Measurements from ENCODE around the gene HERC4.

GRCh38 chr10:68101066-68101465, 26.0 kb upstream of the HERC4 start:
- TF ChIP-seq SIN3A (IDR thresholded peaks at IDR 0.05; ENCODE audit: borderline replicate concordance, insufficient read depth, low read length) (no peak), TAF1 (IDR thresholded peaks at IDR 0.05; ENCODE audit: borderline replicate concordance, insufficient read depth, low read length) (no peak)
